ACC112 (cell line): ENCODE measurements around the gene FAM20B.

Source experiments
- H2AFZ ChIP-seq: fragments of 200-600 bp; sonication (generic); one replicate; pipeline ENCODE4 v1.6.0; 2017; ENCODE audit warnings: antibody characterized with exemption, low read length; ENCODE audit not compliant: unreplicated experiment
- H3K27ac ChIP-seq: fragments of 200-600 bp; sonication (generic); 2 replicates; pipeline ENCODE4 v1.5.1; 2014; ENCODE audit warnings: low read depth, mild to moderate bottlenecking, antibody characterized with exemption, low read length, moderate library complexity
- H3K27me3 ChIP-seq: fragments of 200-600 bp; sonication (generic); 2 replicates; pipeline ENCODE4 v1.6.1; 2014; ENCODE audit warnings: mild to moderate bottlenecking, antibody characterized with exemption, low read length, moderate library complexity, mixed read lengths; ENCODE audit not compliant: insufficient read depth
- H3K36me3 ChIP-seq: fragments of 200-600 bp; sonication (generic); 2 replicates; pipeline ENCODE4 v1.6.1; 2016; ENCODE audit warnings: mild to moderate bottlenecking, antibody characterized with exemption, low read length, moderate library complexity, mixed read lengths; ENCODE audit not compliant: insufficient read depth
- H3K4me1 ChIP-seq: fragments of 200-600 bp; sonication (generic); one replicate; pipeline ENCODE4 v1.6.1; 2016; ENCODE audit warnings: low read length, mixed read lengths; ENCODE audit not compliant: insufficient read depth, unreplicated experiment, control insufficient read depth
- H3K4me3 ChIP-seq: fragments of 200-600 bp; sonication (generic); 2 replicates; pipeline ENCODE4 v1.5.1; 2014; ENCODE audit warnings: mild to moderate bottlenecking, low read depth, low read length
- H3K79me2 ChIP-seq: fragments of 200-600 bp; sonication (generic); one replicate; pipeline ENCODE4 v1.6.0; 2016; ENCODE audit warnings: low read length; ENCODE audit not compliant: control insufficient read depth, unreplicated experiment, insufficient read depth

Gene FAM20B

DNA sequence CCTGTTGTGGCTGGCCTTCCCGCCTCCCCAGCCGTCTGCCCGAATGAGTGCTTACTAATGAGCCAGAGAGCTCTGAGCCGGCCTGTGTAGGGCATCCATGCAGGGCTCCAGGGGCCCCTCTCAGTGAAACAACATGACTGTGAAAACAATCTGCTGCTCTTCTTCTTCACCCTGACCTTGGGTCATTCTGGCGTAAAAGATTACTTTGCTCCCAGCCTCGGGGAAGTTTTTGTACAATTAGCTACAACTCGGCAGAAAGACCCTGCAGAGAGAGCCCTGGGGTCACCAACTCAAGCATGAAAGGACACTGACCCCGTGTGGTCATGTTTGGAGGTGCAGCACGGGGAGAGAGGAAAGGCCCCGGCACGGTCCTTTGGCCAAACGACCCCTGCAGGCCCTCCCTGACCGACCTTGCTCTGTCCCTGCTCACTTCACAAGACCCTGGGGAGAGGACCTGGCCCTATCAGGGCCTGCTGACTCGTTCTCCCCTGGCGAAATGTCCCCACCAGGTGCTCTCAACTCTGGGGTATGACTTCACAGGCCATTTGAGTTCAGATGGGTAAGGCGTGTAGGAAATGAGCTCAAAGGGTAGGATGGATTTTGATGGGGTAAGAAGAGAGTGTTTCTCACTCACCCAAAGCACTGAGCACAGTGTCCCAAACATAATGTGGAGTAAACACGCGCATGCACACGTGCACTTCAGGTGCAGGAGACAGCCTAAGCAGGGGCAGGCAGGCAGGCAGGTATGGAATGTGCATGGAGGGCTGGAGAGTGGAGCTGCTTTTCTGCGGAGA lies 22.9 kb upstream of the FAM20B start:
- H3K27me3 ChIP-seq = no peaks in the 10 kb centered on the region
- no peak overlapping the region for H2AFZ ChIP-seq
- H3K79me2 ChIP-seq = no peaks in the 10 kb centered on the region
- H3K27ac ChIP-seq = no peak overlapping the region
- H3K4me3 ChIP-seq = no peak overlapping the region
- no peaks in the 10 kb centered on the region for H3K36me3 ChIP-seq
- H3K4me1 ChIP-seq = no peaks in the 10 kb centered on the region

DNA sequence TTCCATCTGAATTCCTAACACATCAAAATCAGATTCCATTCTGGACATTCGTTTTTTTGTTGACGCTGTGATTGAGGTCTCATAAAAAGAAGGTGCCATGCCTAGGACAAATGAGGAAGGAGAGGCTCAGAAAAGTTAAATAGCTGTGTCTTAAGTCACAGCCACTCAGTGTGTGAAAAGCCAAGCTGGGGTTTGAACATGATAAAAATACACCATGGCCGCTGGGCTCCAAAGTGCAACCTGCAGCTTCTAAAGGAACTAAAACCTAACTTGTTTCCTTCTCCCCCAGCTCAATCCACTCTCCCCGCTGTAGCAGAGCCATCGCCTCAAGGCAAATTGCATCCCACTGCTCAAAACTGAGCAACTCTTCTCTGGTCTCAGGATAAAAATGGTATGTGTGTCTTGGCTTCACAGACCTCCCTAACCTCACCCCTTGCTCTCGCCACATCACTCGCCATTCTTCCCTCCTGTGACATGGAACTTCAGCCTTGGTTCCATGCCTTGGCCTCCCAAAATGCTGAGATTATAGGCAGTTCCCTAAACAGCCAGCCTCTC lies 22.1 kb upstream of the FAM20B start:
- Histone ChIP-seq H3K27me3 (no peaks in the 10 kb centered on the region), H3K36me3 (no peaks in the 10 kb centered on the region), H3K4me3 (no peak overlapping the region), H3K79me2 (no peaks in the 10 kb centered on the region), H2AFZ (no peak overlapping the region), H3K4me1 (no peaks in the 10 kb centered on the region), H3K27ac (no peak overlapping the region)

DNA sequence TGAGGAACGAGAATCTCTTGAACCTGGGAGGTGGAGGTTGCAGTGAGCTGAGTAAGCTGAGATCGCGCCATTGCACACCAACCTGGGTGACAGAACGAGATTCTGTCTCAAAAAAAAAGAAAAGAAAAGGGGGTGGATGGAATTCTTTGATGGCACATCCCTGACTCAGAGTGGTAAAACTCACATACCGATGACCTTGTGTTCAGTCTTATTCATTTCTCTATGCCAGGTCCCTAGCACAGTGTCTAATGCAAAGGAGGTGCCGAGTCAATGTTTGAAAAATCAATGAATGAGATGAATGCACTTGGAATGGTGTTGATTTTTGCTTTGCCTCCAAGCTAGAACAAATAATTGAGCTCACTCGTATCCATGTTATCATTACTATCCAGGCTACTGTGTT lies 18.5 kb upstream of the FAM20B start:
- no peak overlapping the region for H3K27ac ChIP-seq
- no peak overlapping the region for H2AFZ ChIP-seq
- no peaks in the 10 kb centered on the region for H3K79me2 ChIP-seq
- H3K36me3 ChIP-seq = no peaks in the 10 kb centered on the region
- no peak overlapping the region for H3K4me3 ChIP-seq
- H3K27me3 ChIP-seq = no peaks in the 10 kb centered on the region
- H3K4me1 ChIP-seq = no peaks in the 10 kb centered on the region

DNA sequence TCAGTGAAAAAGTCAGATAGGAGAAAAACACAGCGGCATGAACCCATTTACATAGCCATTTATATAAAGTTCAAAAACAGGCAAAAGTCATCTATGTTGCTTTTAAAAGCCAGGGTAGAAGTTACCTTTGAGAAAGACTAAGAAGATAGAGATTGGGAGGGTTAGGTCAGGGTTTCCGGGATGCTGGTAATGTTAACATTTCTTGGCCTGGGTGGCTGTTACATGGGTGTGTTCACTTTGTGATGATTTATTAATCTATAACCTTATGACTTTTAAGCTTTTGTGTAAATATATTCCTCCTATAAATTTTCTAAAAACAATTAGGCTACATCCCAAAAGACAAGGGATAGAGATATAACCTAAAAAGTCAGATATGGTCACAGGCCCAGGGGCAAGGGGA lies 15.0 kb upstream of the FAM20B start:
- no peaks in the 10 kb centered on the region for H3K79me2 ChIP-seq
- H3K27ac ChIP-seq = no peak overlapping the region
- H3K27me3 ChIP-seq = no peaks in the 10 kb centered on the region

DNA sequence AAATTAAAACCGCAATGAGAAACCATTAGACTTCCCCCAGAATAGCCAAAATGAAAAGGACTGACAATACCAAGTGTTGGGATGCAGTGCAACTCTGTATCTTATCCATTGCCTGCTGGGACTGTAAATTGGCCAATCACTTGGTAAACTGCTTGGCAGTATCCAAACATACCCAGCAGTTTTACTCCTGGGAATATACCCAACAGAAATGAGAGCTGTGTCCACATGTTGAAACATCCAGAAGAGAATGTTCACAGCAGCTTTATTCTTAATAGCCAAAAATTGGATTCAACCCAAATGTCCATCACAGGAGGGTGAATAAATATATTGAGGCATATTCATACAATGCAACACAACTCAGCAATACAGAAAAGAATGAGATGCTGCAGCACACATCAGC lies 13.7 kb upstream of the FAM20B start:
- Histone ChIP-seq H3K79me2 (no peaks in the 10 kb centered on the region), H3K27ac (no peak overlapping the region), H2AFZ (no peak overlapping the region)

More for the DNA sequence above, 15.0 kb upstream of the FAM20B start:
- Histone ChIP-seq H3K4me3 (no peak overlapping the region), H3K4me1 (no peaks in the 10 kb centered on the region), H3K36me3 (no peaks in the 10 kb centered on the region), H2AFZ (no peak overlapping the region)

DNA sequence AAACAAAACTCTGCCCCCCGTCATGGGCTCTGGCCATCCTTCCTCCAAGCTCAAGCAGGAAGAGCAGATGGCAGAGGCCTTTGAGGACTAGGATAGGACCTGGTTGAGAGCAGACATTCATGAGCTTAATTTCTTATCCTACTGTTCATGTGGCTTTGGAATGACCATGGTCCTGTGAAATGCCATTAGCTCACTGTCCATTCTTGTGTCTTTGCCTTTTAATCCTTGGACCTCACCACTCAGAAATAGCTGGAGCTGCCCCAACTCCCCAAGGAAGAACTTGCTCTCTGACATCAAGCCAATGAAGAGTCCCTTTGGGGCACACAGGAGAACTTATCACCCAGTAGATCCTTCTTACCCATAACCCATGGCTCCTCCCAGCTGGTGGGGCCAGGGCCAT lies 11.6 kb upstream of the FAM20B start:
- peaks cover 20% of the 10 kb centered on the region for H3K4me1 ChIP-seq
- no peaks in the 10 kb centered on the region for H3K79me2 ChIP-seq
- H3K27me3 ChIP-seq = no peaks in the 10 kb centered on the region
- H3K4me3 ChIP-seq = no peak overlapping the region
- H3K27ac ChIP-seq = no peak overlapping the region
- H3K36me3 ChIP-seq = no peaks in the 10 kb centered on the region
- H2AFZ ChIP-seq = no peak overlapping the region

More for the DNA sequence above, 13.7 kb upstream of the FAM20B start:
- peaks cover 6% of the 10 kb centered on the region for H3K4me1 ChIP-seq
- H3K4me3 ChIP-seq = no peak overlapping the region
- no peaks in the 10 kb centered on the region for H3K27me3 ChIP-seq
- no peaks in the 10 kb centered on the region for H3K36me3 ChIP-seq

DNA sequence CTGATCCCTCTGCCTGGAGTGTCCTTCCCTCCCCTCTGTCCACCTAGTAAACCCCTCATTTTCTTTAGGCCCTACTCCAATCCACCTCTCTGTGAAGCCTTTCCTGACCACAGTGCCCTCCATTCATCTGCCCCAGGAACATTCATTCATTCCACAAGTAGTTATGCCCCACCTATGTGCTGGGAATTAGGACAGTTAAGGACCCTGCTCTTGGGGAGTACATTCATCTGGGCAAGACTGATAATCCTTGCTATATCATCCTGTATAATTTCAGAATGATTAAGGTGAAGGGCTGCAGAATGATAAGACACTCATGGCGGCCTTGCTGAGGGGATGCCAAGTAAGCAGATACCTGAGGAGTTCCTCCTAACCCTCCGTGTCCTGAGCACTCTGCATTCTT lies 10.3 kb upstream of the FAM20B start:
- H3K27ac ChIP-seq = no peak overlapping the region
- no peak overlapping the region for H3K4me3 ChIP-seq
- H2AFZ ChIP-seq = no peak overlapping the region
- no peaks in the 10 kb centered on the region for H3K36me3 ChIP-seq
- H3K4me1 ChIP-seq = peaks cover 25% of the 10 kb centered on the region
- no peaks in the 10 kb centered on the region for H3K79me2 ChIP-seq
- no peaks in the 10 kb centered on the region for H3K27me3 ChIP-seq

DNA sequence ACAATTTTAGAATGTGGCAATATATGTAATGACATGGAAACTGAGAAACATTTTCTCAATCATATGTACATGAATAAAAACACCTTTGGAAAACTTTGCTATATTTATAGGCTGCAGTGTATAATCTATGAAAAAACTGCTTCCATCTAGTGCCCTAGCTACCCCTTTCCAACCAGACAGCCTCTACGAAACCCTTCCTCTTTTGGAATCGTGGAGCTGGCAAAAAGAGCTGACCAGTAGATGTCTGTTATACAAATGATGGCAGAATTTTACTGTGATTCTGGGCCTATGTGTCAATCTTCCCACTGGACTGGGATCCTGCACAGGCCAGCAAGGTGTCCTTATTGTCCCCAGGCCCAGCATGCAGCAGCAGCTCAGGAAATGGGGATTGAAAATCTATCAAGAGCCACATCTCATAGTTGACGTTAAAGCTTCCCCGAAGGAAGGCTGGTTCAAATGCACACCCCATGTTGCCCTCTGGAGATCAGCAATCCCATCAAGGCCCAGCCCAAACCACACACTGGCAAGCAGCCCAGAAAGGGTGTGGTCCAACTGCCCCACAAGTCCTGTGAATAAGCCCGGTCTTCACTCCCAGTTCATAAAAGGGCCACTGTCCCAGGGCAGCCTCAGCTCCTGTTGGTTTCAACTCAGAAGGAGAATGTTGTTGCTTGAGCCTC lies 8.8 kb upstream of the FAM20B start:
- peaks cover 26% of the 10 kb centered on the region for H3K4me1 ChIP-seq
- peak overlapping the region; percentile 12; the same call in 1 of the 2 replicates for H3K27ac ChIP-seq
- H2AFZ ChIP-seq = peak overlapping the region; percentile 78
- no peaks in the 10 kb centered on the region for H3K79me2 ChIP-seq
- H3K4me3 ChIP-seq = peak overlapping the region; percentile 46
- no peaks in the 10 kb centered on the region for H3K36me3 ChIP-seq
- H3K27me3 ChIP-seq = no peaks in the 10 kb centered on the region

DNA sequence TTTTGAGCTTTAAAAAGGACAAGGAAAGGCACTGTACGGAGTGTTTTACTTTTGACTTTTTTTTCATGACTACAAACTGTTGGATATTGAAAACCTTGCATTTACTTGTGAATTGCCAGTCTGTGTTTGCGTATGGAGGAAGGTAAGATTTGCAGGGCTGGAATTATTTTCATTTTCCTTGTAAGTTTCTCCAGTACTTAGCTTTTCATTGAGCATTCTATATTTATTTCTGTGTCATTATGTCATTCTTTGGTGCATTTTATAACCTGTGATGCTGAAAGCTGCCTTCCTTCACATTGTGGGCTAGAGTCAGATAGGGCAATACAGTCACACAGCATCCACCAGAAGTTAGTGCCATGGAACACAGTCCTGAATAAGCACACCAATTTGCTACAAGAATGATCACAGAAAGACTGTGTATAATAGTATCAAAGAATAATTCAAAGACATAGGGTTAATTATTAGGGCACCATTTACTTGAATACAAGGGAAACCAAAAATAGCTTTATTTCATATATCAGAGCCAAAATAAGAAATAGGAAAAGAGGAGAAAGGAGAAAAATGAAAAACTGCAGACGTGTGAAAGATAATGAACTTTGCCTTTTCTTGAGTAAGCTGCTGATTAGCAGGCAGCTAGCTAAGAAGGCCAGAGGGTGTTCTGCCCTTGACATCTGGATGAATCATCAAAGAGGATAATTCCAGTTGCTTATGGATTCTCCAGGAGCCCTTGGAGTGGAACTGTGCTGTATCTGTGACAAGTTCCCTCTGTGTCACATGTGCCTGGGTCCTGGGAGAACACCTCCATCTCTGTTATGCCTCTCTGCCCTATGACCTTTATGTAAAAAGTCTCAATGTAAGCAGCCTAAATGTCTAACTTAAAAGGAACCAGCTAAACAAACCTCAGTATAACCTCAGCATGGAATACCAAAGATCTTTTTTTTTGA lies 8.0 kb upstream of the FAM20B start:
- Histone ChIP-seq H3K4me3 (peak overlapping the region; percentile 46), H3K79me2 (no peaks in the 10 kb centered on the region), H3K36me3 (no peaks in the 10 kb centered on the region), H3K27ac (peak overlapping the region; percentile 12; the same call in 1 of the 2 replicates), H3K4me1 (peaks cover 26% of the 10 kb centered on the region), H2AFZ (peak overlapping the region; percentile 8), H3K27me3 (no peaks in the 10 kb centered on the region)

DNA sequence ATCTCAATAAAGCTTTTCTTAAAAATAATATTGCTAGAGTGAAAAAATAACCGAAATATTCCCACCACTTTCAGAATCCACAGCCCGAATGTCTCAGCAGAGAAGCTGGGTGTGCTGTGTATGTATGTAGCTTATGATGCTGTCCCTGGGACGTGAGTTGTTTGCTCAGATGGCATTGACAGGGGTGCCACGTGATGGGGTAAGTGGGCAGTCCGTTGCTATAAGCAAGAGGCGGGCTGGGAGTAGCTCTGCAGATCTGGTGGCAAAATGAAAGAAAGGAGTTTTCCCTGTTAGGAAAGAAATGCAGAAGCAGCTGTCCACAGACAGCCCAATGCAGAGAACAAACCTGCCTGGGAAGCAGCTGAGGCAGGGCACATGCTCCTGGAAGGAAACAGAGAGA lies 3.8 kb upstream of the FAM20B start:
- peaks cover 20% of the 10 kb centered on the region for H3K4me1 ChIP-seq
- no peaks in the 10 kb centered on the region for H3K79me2 ChIP-seq
- no peak overlapping the region for H2AFZ ChIP-seq
- H3K27ac ChIP-seq = no peak overlapping the region
- no peaks in the 10 kb centered on the region for H3K27me3 ChIP-seq
- H3K36me3 ChIP-seq = no peaks in the 10 kb centered on the region
- H3K4me3 ChIP-seq = no peak overlapping the region
